MM.1S (cell line): ENCODE measurements around the gene FAM163A.

Source experiments
- CTCF ChIP-seq: fragments of 300-600 bp; sonication (generic); IDR thresholded peaks from 2 replicates; pipeline ENCODE4 v1.5.1; 2016; ENCODE audit warnings: antibody characterized with exemption, low read length, mixed read lengths
- EZH2 ChIP-seq: fragments of 300-600 bp; sonication (generic); optimal IDR thresholded peaks from 2 replicates; pipeline ENCODE3; 2017; ENCODE audit warnings: low read depth, mild to moderate bottlenecking, antibody characterized with exemption, low read length, mixed read lengths
- EZH2phosphoT487 ChIP-seq: fragments of 300-600 bp; sonication (generic); IDR thresholded peaks from 2 replicates; pipeline ENCODE4 v1.6.1; 2018; ENCODE audit warnings: antibody characterized with exemption, low read length

DNA sequence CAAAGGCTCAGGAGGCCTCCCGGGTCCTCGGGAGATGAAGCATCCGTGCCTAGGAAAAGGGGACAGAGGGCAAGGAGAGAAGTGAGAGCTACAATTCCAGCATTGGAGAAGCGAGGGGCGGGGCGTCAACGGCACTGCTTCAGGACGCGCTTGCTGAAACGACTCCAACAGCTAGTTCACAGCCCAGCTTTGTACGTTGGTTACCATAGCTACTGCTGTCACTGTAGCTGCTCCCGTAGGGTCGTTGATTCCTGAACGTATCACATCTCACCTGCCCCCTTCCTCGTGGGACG lies 71.4 kb downstream of the FAM163A start:
- TF ChIP-seq CTCF (no peak), EZH2phosphoT487 (no peak), EZH2 (no peak)
